NT2/D1 (cell line): ENCODE measurements around the gene SLC48A1.

Source experiments
- SUZ12 ChIP-seq: IDR thresholded peaks from 2 replicates; pipeline ENCODE4 v1.6.1; 2011; ENCODE audit not compliant: insufficient read length, insufficient read depth; ENCODE audit errors: extremely low read depth
- YY1 ChIP-seq: IDR thresholded peaks from 2 replicates; pipeline ENCODE4 v1.6.1; 2011; ENCODE audit not compliant: insufficient read length, insufficient read depth
- ZNF274 ChIP-seq: IDR thresholded peaks from 2 replicates; pipeline ENCODE4 v1.6.1; 2011; ENCODE audit warnings: mild to moderate bottlenecking, low read depth, low read length

DNA sequence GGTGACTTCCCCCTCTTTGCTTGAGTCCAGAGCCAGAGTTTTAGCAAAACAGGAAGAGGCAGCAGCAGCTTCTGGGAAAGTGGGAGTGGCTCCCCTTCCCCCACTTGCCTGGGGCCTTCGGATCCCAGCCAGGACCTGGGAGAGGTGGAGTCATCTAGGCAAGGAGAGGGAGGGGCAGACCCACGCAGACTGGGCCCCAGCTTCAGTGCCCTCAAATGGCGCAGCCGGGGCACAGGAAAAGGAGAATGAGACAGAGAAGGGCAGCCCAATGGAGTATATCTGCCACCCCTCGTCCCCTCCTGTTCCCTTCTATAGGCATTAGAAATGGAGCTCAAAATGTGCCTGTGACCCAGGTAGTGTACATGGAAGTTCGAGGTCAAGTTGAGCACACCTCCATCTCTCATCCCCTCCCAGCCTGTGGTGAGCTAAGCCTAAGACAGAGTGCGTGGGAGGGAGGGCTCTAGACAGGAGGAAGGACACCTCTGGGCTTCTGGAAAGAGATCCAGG, 56.0 kb downstream of the SLC48A1 start:
- TF ChIP-seq ZNF274 (no peak), SUZ12 (no peak), YY1 (no peak)
